D341Med (cell line): Measurements from ENCODE around the gene SGMS2.
"Not testable (repeated sequence)": the region's sequence is repeated elsewhere in the genome, so short reads cannot be mapped to it uniquely, and the experiment has no call there.

ENCODE experiments used
- DNase-seq: peaks from one replicate; pipeline ENCODE4 v3.0.0; 2012; ENCODE audit warnings: low spot score

SGMS2 gene

DNA sequence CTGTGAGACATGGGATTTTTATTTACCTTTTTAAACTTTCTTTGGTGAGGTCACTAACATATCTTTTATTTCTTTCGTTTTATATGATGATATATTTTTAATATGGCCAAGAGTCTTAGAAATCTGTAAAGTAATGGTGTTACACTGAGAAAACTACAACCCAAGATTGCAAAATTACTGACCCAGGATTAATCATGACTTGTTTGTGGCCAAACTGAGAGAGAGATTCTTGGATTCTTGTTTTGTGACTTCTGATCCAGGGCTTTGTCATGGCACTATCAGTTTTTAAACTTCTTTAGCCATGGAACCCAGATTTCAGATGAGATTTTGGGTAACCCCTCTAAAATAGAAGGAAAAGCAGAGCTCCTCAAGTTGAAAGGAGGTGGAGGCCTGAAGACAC is 42.0 kb downstream of the SGMS2 start:
- DNase-seq = no peak

DNA sequence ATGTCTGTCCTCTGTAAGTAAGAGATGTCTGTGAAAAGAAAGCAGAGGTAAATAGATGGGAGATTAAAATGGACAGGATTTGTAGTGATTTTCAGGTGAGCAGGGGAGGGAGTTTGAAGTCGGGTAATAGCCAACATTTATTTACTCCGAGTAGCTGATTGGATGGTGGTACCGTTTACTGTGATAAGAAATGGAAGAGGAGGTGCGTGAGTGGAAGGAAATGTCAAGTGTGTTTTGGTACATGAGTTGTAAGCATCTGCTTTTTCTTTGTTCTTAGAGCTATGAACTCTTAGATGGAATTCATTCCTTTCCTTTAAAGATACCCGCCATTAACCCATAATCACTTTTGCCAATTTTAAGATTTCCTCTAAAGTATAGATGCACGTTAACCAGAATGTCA is 45.5 kb downstream of the SGMS2 start:
- no peak for DNase-seq

DNA sequence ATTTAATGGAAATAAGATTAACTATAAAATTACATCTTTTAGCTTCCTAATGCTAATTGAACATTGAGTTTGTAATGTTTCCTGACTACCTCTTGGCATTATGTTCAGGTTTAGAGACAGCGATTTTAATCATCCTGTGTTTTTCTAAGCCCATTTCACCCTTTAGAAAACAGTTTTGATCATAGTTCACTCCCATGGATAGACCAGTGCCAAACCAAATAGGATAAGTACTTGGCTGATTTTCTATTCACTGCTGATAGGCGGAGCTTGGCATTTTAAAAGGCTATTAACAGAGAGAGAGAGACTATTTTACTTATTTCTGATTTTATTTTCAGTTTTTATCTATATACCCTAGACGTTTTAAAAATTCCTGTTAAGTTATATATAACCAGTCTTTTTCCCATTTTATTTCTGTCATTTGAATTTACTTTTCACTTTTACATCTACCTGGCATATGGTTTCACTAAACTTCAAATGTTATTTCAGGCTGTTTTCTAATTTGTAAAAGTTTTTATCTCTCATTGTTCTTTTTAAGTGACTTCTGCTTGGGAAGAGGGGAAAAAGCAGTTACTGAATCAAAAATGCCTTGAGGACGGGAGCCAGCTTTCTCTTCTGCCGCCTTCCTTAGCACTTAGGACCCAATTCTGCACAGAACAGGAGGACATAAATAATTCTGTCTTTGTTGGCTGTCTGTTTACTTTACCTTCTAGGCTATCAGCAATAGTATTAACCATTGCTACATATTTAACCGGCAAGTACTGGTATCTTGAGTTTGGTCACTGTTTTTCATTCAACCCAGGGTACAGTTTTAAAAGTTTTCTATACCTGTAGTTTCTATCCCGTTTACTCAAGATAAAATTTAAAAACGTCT is 46.4 kb downstream of the SGMS2 start:
- no peak for DNase-seq

DNA sequence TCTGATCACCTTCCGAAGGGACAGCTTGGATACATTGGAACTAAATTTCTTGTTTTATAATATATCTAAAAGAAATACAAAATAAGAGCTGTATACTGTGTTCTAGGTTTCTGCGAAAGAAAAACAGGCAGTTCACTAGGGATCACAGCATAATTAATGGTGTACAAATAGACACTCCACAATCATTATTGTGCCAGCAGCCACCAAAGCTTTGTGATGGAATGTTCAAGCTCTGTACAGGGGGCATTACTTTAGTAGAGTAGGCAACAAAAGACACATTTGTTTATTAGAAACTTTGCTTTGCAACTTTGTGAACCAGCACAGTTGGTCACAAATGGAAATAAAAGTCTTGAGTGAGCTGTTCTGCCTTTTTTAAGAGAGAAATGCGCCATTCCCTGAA is 49.3 kb downstream of the SGMS2 start:
- no peak for DNase-seq

DNA sequence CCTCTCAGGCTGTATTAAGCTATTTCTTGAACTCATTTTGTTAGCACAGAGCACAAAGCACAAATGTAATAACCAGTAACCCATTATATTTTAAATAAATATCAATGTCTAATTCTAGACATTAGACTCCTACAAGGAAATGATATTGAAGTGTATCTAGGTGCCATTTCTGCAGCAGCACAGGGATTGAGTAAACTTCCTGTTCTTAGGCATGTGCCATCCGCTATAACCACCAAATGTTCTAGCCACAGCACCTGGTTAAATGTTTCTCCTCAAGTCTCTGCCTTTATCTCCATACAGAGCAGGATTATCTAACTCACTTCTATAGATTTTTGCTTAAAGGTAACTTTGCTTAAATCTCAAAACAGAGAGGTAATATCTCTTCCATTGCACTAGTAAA is 51.4 kb downstream of the SGMS2 start:
- DNase-seq = no peak

DNA sequence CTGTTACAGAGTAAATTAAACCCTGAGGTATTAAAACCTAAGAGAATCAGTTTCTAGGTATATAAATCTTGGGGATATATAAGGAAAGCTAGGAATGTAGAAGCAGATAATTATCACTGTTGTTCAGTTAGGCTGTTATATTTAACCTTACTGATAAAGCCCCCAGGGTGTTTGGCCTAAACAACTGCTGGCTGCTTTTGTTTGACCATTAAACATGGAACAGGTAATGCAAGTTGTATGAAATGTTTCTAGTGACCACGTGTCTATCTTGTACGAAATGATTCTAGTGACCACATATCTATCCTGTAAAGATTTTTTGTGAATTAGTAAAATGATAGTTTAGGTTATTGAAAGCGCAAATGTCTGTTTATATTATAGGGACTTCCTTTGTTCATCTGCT is 52.6 kb downstream of the SGMS2 start:
- DNase-seq = no peak

DNA sequence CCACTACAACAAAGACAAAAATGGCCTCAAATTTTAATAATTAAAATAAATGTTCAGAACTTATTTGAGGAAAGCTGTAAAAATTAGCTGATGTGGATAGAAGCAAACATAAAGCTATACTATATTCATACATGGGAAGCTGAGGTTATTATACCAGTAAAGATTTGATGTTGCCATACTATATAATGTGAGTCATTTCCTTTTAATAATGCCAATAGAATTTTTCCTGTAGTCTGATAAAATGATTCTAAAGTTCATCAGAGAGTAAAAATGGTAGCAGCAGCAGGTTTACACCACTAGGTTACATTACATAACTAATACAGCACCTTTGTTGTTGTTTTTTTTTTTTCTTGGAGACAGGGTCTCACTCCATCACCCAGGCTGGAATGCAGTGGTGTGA is 61.1 kb downstream of the SGMS2 start:
- no peak for DNase-seq

DNA sequence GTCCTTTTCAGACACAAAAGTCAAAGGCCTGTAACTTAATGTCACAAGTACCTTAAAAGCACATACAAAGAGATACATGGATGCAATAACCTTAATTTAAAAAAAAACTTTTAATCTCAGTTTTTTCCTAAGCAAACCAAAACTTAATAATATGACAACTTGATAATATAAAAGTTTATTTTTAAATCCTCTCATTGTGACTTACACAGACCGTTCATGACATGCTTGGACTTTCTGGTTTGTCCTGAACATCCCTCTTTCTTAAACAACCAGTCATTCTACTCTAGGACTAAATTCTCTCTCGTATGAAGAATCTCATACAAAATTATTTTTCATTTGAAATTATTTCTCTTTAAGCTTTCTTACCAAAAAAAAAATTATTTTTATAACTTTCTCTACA is 63.5 kb downstream of the SGMS2 start:
- no peak for DNase-seq

DNA sequence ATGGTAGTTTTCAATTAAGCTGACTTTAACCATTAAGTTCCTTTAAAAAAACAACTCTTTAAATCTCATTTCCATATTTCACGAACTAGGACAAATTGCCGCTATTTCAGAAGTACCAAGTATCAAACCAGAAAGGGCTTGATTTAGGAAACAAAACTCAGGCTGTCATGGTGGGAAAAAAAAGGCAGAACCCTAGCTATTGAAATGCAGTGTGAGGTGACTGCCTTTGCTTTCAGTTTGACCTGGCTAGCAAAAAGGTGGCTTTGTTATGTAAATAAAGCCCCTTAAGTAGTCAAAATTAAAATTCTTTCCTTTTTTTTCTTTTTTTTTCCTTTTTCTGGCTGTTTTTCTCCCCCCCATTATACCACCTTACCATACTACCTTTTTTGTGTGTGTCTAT is 66.0 kb downstream of the SGMS2 start:
- DNase-seq = no peak

DNA sequence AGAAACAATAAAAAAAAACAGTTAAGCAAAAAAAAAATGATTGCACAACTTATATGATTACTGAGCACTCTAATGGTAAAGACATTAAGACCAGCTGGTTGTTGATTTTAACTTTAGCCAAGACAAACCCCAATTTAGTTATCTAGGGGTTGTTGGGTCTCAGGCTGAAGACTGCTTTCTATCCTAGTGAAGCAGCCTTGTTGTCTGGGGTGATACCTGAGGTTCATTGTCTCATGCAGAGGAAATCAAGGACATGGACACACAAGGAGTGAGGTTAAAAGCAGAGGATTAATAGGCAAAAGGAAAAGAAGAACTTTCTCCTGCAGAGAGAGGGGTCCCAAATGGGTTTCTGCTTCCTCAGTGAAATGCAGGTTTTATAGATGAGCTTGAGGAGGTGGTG is 66.6 kb downstream of the SGMS2 start:
- DNase-seq = no peak

DNA sequence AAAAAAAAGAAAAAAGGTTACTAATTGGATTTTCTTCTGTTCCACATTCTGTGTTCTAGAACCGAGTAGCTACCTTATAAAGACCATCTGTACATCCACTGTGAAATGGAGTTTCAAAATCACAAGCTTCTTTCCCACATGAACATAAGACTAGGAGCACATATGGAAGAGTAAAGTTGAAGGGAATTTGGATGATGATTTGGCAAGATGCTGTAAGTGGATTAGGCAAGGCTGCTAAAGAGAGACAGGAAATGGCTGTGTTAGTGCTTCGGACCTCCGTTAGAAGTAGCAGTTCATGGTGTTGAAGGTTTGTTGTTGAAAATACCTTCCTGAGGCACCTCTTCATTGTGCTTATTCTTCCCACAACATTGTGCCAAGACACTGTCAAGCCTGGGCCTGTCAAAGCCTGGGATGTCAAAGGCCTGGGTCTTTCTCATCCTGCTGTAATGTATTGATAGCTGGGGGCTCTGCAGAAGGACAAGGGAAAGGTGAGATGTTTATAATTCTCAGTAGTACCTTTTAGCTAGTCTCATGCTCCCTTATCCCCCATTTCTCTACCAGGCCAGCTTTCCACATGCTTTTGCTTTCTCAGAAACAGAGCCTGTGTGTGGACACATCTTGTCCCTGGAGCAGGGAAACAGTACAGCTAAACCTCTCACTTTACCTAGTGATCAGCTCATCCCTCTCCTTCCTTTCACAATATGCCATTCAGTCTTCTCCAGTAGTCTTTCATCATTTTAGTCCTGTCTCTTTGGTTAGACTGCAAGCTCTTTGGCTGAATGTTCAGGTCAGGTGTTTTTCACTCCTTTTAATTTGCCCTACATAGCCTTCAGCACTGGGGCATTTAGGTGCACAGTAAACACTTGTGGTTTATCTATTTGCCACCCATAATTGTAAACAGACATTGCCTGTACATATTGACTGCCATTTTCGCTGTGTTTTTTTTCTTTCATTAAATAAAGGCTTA is 68.7 kb downstream of the SGMS2 start:
- no peak for DNase-seq

DNA sequence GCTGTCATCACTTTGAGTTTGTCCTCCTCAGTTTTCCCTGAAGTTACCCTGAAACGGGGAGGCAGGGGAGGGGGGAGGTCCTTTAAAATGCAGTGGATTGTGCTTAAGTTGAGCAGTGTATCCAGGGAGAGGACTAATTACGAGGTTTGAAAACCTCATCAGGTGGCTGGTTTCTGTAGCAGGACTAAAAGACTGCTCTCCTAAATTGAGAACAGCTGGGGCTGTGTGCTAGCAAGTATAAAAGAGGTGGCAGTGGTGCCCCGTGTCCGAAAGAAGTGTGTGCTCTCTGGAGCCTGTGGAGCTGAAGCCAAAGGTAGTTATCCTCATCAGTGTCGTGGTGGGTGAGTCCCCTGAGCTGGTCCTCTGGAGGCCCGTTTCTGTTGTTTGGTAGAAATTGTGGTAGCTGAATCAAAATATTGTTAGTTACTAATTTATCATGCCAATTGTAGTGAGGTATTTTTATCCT is 69.4 kb downstream of the SGMS2 start:
- no peak for DNase-seq

DNA sequence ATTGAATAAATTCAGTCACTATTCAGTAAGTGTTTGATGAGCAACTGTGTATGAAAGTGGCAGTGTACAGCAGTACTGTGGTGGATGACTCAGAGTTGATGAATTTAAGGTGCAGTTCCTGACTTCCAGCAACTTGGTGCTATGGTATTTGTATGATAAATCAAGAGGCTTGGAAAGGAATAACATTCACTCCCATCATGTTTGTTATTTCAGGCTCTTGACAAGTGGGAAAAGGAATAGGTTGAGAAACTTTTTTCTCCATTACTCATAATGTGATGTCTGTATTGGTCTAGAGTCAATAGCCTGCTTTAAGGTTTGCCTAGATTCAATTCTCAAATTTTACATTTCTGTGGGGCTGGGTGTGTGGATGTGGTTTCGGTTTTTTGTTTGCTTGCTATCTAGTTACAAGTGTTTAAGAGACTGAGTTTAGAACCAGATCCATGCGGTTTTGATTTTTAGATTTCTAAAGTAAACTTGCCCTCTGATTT is 71.5 kb downstream of the SGMS2 start:
- no peak for DNase-seq

DNA sequence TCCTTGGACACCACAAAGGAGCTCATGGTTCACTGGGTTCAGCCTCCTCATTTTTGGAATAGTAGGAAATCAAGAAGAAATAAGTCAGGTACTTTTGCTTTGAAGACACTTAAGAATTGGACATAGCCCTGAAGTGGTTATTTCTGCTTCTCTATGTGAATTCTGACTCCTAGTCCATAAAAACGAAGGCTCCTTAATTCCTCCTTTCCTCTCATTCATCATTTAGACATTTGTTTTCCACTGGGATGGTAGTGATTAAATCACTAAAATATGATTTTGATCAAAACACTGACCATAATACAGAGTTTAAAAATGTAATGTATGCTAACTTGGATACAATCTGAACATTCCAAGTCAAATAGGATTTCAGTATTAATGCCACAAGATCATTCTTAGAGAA is 71.9 kb downstream of the SGMS2 start:
- no peak for DNase-seq

DNA sequence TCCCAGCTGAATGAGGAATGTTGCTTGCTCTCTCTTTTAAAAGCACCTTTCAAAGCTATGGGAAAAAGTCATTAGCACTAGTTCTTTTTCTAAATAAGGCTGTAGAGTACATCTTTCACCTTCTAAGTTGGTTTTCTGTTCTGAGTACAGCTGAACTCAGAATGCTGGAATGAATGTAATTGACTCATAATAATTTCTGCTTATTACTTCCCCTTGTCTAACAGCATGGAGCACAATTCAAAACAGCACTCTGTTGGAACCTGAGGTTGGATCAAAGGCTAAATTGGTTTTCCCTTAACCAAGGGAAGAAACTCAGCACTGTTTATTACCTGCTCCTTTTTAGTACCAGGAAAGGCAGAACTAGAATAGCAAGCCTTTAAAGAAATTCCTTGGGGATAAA is 73.1 kb downstream of the SGMS2 start:
- DNase-seq = no peak

DNA sequence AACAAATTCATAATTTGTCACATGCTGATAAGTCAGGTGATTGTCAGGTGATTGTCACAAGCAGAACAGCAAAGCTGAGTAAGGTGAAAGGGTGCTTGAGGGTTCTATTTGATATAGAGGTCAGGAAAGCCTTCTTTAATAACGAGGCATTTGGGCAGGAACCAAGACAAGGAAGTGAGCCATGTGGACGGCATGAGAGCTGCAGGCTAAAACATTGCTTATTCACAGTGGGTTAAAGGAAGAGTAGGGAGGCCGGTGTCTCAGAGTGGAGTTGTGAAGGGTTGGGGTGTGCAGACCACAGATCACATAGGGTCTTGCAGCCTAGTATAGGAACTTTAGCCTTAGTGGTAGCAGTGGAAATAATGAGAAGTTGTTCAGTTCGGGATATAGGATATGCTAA is 75.3 kb downstream of the SGMS2 start:
- no peak for DNase-seq

DNA sequence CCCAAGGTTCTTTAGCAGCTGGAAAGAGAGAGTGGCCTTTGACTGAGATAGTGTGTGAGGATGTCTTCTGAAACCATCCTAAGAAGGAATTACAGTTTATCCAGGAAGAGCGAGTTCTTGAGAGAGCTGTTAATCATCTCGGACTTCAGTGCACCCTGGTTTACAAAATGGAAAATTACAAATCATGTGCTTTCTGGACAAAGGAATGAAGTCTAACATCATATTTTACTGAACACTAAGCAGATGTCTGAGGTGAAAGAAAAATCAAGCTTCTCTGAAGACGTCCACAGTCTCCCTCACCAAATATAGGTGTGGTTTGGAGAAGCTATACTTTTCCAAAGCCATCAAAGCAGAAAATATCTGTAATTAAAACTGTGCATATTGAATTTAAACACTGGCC is 75.8 kb downstream of the SGMS2 start:
- no peak for DNase-seq

DNA sequence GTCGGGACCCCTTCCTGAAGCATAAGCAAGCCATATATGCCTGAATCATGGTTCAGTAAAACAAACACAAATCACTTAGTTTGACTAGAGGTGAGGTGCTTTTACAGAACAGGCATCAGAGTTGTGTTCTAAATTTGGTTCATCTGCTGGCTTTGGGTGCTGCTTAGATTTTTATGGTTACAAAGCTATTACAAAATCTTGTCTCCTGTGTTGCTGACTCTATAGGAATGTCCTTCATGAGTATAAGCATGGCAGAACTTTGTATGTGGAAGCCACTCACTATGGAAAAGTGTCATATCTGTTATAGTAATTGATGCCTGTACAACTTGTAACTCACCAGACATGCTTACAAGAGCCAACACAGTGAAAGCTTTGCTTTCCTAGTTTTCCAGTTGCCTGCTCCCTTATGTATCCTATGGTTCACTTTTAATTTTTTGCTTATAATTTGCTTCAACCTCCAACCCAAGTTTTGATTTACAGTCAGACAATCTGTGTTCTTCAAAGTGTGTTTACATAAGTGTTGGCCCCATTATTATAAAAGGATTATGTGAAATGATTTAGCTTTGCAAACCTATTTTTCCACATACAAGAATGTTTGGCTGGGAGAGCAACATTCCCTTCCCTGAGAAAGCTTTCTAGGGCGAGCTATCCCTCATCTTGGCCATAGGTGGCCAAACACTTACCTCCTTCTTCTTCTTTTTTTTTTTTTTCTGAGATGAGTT is 76.6 kb downstream of the SGMS2 start:
- no peak for DNase-seq

DNA sequence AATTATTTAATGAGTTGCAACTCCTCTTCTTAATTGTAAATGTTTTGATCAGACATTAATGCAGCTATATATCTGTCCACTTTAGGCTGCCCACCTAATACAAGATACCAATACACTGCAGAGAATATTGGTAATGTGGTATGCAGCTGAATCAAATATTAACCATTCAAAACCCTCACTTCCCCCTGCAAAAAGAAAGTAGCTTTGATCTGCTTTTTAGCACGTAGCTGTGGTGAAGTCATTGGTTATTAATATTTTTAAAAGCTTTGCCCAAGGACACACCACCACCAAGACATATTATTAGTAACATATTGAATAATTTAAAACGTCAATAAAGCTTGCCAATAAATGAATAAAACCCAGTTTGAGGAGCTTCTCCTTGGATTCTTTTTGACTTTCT is 78.0 kb downstream of the SGMS2 start:
- no peak for DNase-seq

DNA sequence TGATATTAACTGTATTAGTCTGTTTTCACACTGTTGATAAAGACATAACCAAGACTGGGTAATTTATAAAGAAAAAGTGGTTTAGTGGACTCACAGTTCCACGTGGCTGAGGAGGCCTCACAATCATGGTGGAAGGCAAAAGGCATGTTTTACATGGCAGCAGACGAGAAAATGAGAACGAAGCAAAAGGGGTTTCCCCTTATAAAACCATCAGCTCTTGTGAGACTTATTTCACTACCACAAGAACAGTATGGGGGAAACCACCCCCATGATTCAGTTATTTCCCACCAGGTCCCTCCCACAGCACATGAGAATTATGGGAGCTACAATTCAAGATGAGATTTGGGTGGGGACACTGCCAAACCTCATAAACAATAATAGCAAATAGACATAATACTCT is 80.3 kb downstream of the SGMS2 start:
- DNase-seq = not testable (repeated sequence)

DNA sequence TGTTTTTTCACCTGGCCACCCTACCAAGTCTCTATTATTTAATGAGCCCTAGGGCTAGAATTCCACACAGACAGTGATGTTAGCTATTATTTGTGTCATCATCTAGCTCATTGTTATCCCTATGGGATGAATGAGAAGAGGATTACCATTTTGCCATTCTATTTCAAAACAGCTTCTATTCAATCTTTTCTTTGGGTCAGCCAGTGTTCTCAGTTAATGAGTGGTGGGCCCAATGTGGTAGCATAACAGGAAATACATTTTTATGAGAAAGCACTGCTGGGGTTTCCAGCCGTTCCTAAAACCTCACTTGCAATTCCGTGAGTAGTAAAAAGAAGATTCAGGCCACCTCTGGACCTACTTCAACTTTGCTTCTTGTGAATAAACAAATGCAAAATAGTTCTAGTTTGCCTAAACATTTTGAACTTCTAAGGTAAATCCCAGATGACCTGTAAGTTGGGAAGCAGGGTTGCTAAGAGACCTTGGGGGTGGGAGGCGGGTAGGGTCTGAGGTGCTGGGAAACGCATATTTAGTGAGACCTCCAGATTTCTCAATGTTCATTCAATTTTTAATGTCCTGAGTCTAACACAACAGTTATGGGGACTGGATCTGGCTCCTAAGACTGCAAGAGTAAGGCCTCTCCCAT is 81.8 kb downstream of the SGMS2 start:
- no peak for DNase-seq

DNA sequence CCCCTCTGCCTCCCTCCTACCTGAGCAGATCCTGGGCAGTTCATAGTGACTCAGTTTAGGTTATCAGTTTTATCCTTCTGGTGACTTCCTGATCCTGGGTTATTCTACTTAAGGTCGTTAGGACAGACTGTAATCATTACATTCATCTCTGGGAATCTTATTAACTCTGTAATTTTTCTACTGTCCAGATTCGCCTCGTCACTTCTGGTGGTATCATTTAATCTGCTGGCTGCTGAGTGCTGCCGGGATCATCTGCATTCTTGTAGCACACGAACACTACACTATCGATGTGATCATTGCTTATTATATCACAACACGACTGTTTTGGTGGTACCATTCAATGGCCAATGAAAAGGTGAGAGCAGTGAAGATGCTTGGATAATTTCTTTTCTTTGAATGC is 83.6 kb downstream of the SGMS2 start:
- no peak for DNase-seq
